Mesodermal cell (in vitro differentiated cells): ENCODE data around the gene RNF213.

Source experiments
- H3K27ac ChIP-seq: 2 replicates; pipeline ENCODE4 v1.7.0; 2013; ENCODE audit warnings: mild to moderate bottlenecking, low read depth, low read length, moderate library complexity; ENCODE audit not compliant: severe bottlenecking
- H3K36me3 ChIP-seq: 2 replicates; pipeline ENCODE4 v1.7.1; 2013; ENCODE audit warnings: mild to moderate bottlenecking, low read length, moderate library complexity; ENCODE audit not compliant: control insufficient read depth, insufficient read depth
- H3K4me1 ChIP-seq: one replicate; pipeline ENCODE4 v1.7.1; 2013; ENCODE audit warnings: mild to moderate bottlenecking, low read length; ENCODE audit not compliant: insufficient read depth, control insufficient read depth, poor library complexity, severe bottlenecking
- H3K4me3 ChIP-seq: 2 replicates; pipeline ENCODE4 v1.7.0; 2013; ENCODE audit warnings: low read length, control low read depth, mild to moderate bottlenecking; ENCODE audit not compliant: insufficient read depth, poor library complexity, severe bottlenecking; ENCODE audit errors: extremely low read depth
- H3K9me3 ChIP-seq: 2 replicates; pipeline ENCODE4 v1.7.1; 2013; ENCODE audit warnings: mild to moderate bottlenecking, low read length, moderate library complexity; ENCODE audit not compliant: control insufficient read depth
- WGBS, 2 experiments: methylation state at CpG; one replicate each; pipeline ENCODE4 v1.1.5; 2013; ENCODE audit warnings: missing lambda C conversion rate in 2 of 2; ENCODE audit not compliant: insufficient coverage in 2 of 2; 5-methylcytosine and 5-hydroxymethylcytosine counted together

Gene RNF213

GRCh38 chr17:80441133-80441578, 180.5 kb downstream of the RNF213 start:
- Histone ChIP-seq H3K9me3 (no peaks in the 10 kb centered on the region), H3K27ac (no peak overlapping the region), H3K4me3 (no peak overlapping the region), H3K4me1 (no peaks in the 10 kb centered on the region), H3K36me3 (no peaks in the 10 kb centered on the region)
- WGBS, 2 experiments: 2 to 3% methylated on average over 6 to 11 of the region's 14 CpGs

- H3K4me1 ChIP-seq: peaks cover 4% of the 10 kb centered on the region
- no peaks in the 10 kb centered on the region for H3K36me3 ChIP-seq
- H3K4me3 ChIP-seq: no peak overlapping the region
- H3K27ac ChIP-seq: no peak overlapping the region
- H3K9me3 ChIP-seq: no peaks in the 10 kb centered on the region
- WGBS, 2 experiments: 77 to 86% methylated on average over 9 to 11 of the region's 14 CpGs
Observed at GRCh38 chr17:80441598-80442322, 181.1 kb downstream of the RNF213 start.

GRCh38 chr17:80442323-80442659, 181.6 kb downstream of the RNF213 start:
- H3K36me3 ChIP-seq: no peaks in the 10 kb centered on the region
- peaks cover 7% of the 10 kb centered on the region for H3K4me1 ChIP-seq
- WGBS, 2 experiments: 73 to 79% methylated on average over 5 to 12 of the region's 12 CpGs
- H3K27ac ChIP-seq: no peak overlapping the region
- no peak overlapping the region for H3K4me3 ChIP-seq
- no peaks in the 10 kb centered on the region for H3K9me3 ChIP-seq

- 77 to 89% methylated on average over 2 to 3 of the region's 4 CpGs for WGBS, 2 experiments
- H3K4me3 ChIP-seq: no peak overlapping the region
- H3K27ac ChIP-seq: no peak overlapping the region
- no peaks in the 10 kb centered on the region for H3K9me3 ChIP-seq
- no peaks in the 10 kb centered on the region for H3K36me3 ChIP-seq
- peaks cover 7% of the 10 kb centered on the region for H3K4me1 ChIP-seq
Observed at GRCh38 chr17:80442764-80443163, 182.1 kb downstream of the RNF213 start.

DNA sequence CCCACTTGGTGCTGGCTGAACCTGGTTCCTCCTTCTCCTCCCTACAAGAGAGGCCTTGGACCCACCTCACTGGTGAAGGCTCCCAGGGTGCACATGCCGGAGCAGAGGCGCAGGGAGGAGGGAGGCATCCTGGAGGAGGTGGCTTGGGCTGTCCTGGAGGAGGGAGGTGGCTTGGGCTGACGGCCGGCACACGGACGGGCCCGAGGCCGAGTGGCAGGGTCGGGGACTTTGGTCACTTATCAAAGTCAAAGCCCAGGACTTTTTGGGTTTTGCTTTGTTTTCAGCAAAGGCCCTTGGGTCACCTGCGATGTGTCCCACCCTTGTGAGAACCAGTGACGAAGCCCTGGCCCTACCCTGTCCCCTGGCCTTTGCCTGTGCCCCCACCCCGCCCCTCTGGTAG, 182.8 kb downstream of the RNF213 start:
- Histone ChIP-seq H3K9me3 (no peaks in the 10 kb centered on the region), H3K4me3 (no peak overlapping the region), H3K4me1 (peaks cover 7% of the 10 kb centered on the region), H3K27ac (no peak overlapping the region), H3K36me3 (no peaks in the 10 kb centered on the region)
- 52 to 59% methylated on average over 4 to 11 of the region's 12 CpGs for WGBS, 2 experiments

DNA sequence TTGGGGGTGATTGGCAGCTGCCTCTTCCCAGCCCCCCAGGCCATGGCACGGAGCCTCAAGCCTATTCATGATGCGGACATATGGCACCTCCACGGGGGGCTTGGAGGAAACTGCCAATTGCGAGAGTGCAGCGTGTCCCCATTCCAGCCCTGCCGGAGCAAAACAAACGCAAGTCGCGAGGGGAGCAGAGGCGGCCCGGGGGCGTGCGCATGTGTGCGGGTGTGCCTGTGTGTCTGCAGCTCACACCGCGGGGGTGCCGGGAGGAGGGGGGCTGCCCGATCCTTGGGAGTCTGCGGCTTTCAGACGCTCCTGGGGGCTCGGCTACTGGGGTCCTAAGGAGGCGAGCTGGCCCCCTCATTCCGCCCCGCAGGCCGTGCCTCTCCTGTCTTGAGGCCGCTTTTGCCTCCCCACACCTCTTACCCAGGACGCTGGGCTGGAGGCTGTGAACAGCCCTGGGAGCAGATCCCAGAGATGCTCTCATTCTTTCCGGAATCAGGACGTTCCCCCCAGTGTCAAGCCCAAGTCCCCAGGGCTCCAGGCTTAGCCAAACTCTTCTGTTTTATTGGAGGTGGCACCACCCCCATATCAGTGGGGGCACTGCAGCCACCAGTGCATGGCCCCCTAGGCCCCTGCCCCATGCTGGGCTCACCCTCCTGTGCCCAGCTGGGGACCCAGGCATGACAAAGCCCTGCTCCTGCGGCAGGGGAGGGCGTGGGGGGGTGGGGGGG, 183.4 kb downstream of the RNF213 start:
- Histone ChIP-seq H3K4me3 (no peak overlapping the region), H3K9me3 (no peaks in the 10 kb centered on the region), H3K4me1 (peaks cover 7% of the 10 kb centered on the region), H3K27ac (no peak overlapping the region), H3K36me3 (no peaks in the 10 kb centered on the region)
- WGBS, 2 experiments: 13% methylated on average over 24 to 29 of the region's 31 CpGs

GRCh38 chr17:80444644-80444979, 184.0 kb downstream of the RNF213 start:
- Histone ChIP-seq H3K9me3 (no peaks in the 10 kb centered on the region), H3K27ac (no peak overlapping the region), H3K4me1 (peaks cover 7% of the 10 kb centered on the region), H3K36me3 (no peaks in the 10 kb centered on the region), H3K4me3 (no peak overlapping the region)
- 74% methylated on average over 2 of the region's 6 CpGs; no CpG with 5 or more reads in 1 of the 2 experiments for WGBS, 2 experiments

DNA sequence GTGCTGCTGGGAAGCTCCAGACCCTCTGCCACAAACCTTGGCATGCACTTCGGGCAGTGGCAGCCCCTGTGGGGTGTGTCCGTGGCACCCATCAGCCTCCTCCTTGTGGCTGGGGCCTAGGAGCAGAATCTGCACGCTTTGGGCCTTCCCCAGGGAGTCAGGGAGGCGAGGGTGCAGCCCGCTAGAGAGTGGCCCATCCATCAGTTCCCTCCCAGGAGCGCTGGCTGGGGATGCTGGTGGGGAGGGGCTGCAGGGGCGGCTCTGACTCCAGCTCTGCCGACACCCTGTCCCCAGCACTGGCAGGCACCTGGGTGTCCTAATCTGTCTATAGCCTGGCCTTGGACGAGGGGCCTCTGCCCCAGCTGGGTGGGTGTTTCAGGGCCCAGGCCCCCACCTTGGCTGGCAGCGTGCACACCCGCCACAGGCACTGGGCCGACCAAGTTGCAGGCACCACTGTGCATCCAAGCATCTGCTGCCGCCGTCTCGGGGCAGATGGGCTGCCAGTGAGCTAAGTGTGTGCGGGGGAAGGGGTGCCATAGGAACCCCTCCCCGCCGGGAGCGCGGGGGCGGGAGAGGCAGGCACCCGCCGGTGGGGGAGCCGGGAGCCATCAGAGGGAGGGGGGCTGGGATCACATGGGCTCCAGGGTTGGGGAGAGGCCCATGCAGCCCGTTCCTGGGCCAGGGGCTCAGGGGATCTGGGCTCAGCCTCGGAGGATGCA, 184.5 kb downstream of the RNF213 start:
- Histone ChIP-seq H3K27ac (no peak overlapping the region), H3K36me3 (no peaks in the 10 kb centered on the region), H3K9me3 (no peaks in the 10 kb centered on the region), H3K4me3 (no peak overlapping the region), H3K4me1 (peaks cover 9% of the 10 kb centered on the region)
- WGBS, 2 experiments: 66 to 74% methylated on average over 14 to 22 of the region's 26 CpGs

DNA sequence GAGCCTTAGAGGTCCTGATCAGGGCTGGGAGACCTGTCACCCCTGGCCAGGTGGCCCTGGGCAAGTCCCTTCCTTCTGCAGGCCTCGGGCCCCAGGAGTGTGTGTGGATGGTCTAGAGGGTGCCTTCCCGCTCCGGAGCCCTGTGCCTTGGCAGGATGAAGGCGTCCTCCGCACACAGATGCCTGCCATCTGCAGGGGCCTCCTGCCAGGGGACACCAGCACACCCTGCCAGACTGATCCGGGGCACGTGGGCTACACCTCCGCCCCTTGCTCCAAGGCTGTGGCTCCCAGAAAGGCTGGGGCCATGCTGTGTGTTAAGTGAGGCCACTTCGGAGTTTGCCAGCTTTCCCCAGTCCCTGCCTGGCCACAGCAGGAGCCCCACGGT, 185.1 kb downstream of the RNF213 start:
- no peaks in the 10 kb centered on the region for H3K36me3 ChIP-seq
- H3K4me3 ChIP-seq: no peak overlapping the region
- H3K4me1 ChIP-seq: peaks cover 11% of the 10 kb centered on the region
- H3K27ac ChIP-seq: no peak overlapping the region
- H3K9me3 ChIP-seq: no peaks in the 10 kb centered on the region
- 77 to 85% methylated on average over 8 to 10 of the region's 10 CpGs for WGBS, 2 experiments

GRCh38 chr17:80446645-80447405, 186.2 kb downstream of the RNF213 start:
- H3K27ac ChIP-seq: no peak overlapping the region
- no peaks in the 10 kb centered on the region for H3K9me3 ChIP-seq
- WGBS, 2 experiments: 81 to 89% methylated on average over 6 to 8 of the region's 12 CpGs
- no peaks in the 10 kb centered on the region for H3K36me3 ChIP-seq
- no peak overlapping the region for H3K4me3 ChIP-seq
- H3K4me1 ChIP-seq: peaks cover 11% of the 10 kb centered on the region
